ENCODE data around the gene LAMA5. TPM values are rescaled to one million over a fixed set of nuclear protein-coding genes. Genes with fewer than 3 reads are reported as not detected.

LAMA5 gene
- total RNA-seq, 1 donor from 2014 or later: 12.1 TPM

DNA sequence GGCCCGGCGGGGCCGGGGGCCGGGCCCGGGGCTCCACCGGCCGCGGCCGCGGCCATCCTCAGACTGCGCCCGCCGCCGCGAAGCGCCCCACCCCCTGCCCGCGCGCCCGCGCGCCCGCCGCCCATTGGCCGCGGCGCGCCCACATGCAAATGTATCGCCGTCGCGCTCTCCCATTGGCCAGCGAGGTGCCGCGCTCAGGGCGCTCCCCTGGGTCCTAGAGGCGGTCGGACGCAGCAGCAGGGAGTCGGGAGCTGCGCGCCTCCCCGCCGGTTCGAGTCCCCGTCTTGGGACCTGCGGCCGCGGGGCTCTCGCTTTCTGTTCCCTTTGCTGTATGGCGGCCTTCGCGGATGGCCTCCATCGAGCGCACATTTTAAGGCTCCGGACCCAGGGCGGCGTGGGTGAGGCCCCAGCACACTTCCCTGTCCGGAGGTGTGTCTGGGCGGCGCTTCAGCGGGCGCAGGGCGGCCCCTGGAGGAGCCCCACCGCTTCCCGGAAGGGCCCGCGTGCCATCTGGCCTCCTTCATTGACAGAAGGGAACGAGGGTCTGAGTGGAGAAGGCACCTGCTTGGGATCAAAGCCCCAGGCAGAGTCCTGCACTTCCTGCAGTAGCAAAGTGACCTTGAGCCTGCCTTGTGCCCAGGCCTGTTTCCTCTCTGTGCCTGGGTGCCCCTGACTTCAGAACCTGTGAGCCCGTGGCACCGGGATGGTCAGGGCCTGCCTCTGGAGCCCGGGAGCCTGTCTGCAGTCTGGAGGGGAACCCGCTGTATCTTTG lies 40.3 kb upstream of the LAMA5 start, which contains the start of gene CABLES2:
Gene CABLES2, minus strand, starts transcription at position 65 of the 772 bp plus-strand sequence. Its CDS starts 9 bp downstream, at position 56.
- peaks cover 15% of the 10 kb centered on the region for H3K4me1 Mint-ChIP-seq

DNA sequence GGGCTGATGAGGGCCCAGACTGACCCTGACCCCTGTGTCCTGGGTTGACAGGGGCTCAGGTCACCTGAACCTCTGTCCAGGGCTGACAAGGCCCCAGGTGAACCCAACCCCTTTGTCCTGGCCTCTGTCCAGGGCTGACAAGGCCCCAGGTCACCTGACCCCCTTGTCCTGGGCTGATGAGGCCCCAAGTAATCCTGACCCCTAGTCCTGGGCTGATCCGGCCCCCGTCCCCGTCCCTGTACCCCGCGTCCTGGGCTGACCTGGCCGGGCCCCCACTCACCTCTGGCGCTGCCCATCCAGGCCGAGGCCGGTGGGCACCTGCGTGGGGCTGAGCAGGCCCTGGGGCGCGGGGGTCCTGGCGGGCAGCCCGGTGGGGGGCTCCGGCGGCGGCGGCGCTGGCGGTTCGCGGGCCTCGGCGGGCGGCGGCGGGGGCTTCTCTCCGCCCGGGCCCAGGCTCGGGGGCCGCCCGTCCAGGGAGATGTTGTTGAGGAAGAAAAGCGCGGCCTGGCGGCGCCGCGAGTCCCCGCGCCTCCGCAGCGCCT lies 39.6 kb upstream of the LAMA5 start:
- Mint-ChIP-seq H3K27ac (no peak overlapping the region), H3K36me3 (peaks cover 3% of the 10 kb centered on the region), H3K27me3 (ENCODE audit: insufficient read depth, low read depth) (peaks cover 8% of the 10 kb centered on the region), H3K9me3 (no peaks in the 10 kb centered on the region), H3K4me3 (peak overlapping the region; percentile 87), H3K4me1 (peaks cover 15% of the 10 kb centered on the region)
- Histone ChIP-seq H3K27ac (no peak overlapping the region), H3K79me2 (ENCODE audit: low read depth) (no peaks in the 10 kb centered on the region), H3K27me3 (peaks cover 27% of the 10 kb centered on the region), H3K9me3 (ENCODE audit: low read depth) (no peaks in the 10 kb centered on the region), H3K4me2 (peak overlapping the region; percentile 93), H3K4me1 (peaks cover 13% of the 10 kb centered on the region), H3K4me3 (peak overlapping the region; percentile 91), H3K36me3 (no peaks in the 10 kb centered on the region), H2AFZ (replicated peaks) (no peak overlapping the region), H3K9ac (peak overlapping the region; percentile 68), H4K20me1 (ENCODE audit: low read depth) (peaks cover 26% of the 10 kb centered on the region), H3F3A (ENCODE audit: low read depth) (peaks cover 7% of the 10 kb centered on the region)
- DNase-seq (ENCODE audit: low spot score): peak; percentile 31
- no peak for TF ChIP-seq EZH2 (IDR thresholded peaks at IDR 0.05)
- TF ChIP-seq, protein P1, sequence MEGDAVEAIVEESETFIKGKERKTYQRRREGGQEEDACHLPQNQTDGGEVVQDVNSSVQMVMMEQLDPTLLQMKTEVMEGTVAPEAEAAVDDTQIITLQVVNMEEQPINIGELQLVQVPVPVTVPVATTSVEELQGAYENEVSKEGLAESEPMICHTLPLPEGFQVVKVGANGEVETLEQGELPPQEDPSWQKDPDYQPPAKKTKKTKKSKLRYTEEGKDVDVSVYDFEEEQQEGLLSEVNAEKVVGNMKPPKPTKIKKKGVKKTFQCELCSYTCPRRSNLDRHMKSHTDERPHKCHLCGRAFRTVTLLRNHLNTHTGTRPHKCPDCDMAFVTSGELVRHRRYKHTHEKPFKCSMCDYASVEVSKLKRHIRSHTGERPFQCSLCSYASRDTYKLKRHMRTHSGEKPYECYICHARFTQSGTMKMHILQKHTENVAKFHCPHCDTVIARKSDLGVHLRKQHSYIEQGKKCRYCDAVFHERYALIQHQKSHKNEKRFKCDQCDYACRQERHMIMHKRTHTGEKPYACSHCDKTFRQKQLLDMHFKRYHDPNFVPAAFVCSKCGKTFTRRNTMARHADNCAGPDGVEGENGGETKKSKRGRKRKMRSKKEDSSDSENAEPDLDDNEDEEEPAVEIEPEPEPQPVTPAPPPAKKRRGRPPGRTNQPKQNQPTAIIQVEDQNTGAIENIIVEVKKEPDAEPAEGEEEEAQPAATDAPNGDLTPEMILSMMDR (IDR thresholded peaks at IDR 0.05): no peak
- no peak for TF ChIP-seq EZH2phosphoT487 (IDR thresholded peaks at IDR 0.05)

More for the DNA sequence above, 40.3 kb upstream of the LAMA5 start, which contains the start of gene CABLES2:
- peaks cover 13% of the 10 kb centered on the region for H3K4me1 ChIP-seq
- H3K27ac ChIP-seq: no peak within 1 kb of the TSS
- no peaks in the 10 kb centered on the region for H3K79me2 ChIP-seq (ENCODE audit: low read depth)
- TF ChIP-seq EZH2phosphoT487 (IDR thresholded peaks at IDR 0.05): no peak
- TF ChIP-seq, protein P1 (IDR thresholded peaks at IDR 0.05): no peak
- TF ChIP-seq EZH2 (IDR thresholded peaks at IDR 0.05): no peak
- H3K9me3 ChIP-seq (ENCODE audit: low read depth): no peaks in the 10 kb centered on the region
- peaks cover 26% of the 10 kb centered on the region for H4K20me1 ChIP-seq (ENCODE audit: low read depth)
- no peaks in the 10 kb centered on the region for H3K36me3 ChIP-seq
- Mint-ChIP-seq H3K4me3 (peak within 1 kb of the TSS; percentile 87), H3K36me3 (peaks cover 3% of the 10 kb centered on the region), H3K27ac (no peak within 1 kb of the TSS), H3K9me3 (no peaks in the 10 kb centered on the region), H3K27me3 (ENCODE audit: insufficient read depth, low read depth) (peaks cover 8% of the 10 kb centered on the region)
- H2AFZ ChIP-seq (replicated peaks): peak within 1 kb of the TSS; percentile 91
- H3K9ac ChIP-seq: peak within 1 kb of the TSS; percentile 68
- H3K4me3 ChIP-seq: peak within 1 kb of the TSS; percentile 91
- DNase-seq (ENCODE audit: low spot score): peak; percentile 98
- H3F3A ChIP-seq (ENCODE audit: low read depth): peaks cover 7% of the 10 kb centered on the region
- H3K4me2 ChIP-seq: peak within 1 kb of the TSS; percentile 93
- H3K27me3 ChIP-seq: peaks cover 27% of the 10 kb centered on the region

DNA sequence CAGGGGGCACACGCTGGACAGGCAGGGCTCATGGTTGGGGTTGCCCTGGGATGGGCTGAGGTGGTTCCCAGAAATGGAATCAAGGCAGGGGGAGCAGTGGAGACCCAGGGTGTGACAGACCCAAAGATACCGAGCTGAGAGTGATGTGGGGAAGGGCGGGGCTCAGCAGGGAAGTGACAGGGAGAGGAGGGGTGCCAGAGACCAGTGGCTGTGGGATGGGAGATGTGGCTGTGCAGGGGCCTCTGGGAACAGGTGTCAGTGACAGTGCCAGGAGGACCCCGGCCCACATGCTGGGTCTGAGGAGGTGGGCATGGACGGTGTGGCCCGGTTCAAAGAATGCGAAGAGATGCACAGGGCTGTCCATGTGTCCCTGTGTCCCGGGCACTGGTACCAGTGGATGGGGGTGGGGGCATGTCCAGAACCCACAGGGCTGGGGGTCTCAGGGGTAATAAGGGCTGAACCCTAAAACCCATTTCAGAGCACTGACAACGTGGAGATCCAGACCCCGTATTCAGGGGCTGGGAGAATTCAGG lies 38.9 kb upstream of the LAMA5 start:
- Histone ChIP-seq H3K4me3 (peak overlapping the region; percentile 91), H3K36me3 (no peaks in the 10 kb centered on the region), H3K79me2 (ENCODE audit: low read depth) (no peaks in the 10 kb centered on the region), H3F3A (ENCODE audit: low read depth) (peaks cover 7% of the 10 kb centered on the region), H3K27me3 (peaks cover 27% of the 10 kb centered on the region), H4K20me1 (ENCODE audit: low read depth) (peaks cover 26% of the 10 kb centered on the region), H3K9ac (no peak overlapping the region), H3K4me2 (peak overlapping the region; percentile 93), H3K27ac (no peak overlapping the region), H2AFZ (replicated peaks) (no peak overlapping the region), H3K9me3 (ENCODE audit: low read depth) (no peaks in the 10 kb centered on the region), H3K4me1 (peaks cover 13% of the 10 kb centered on the region)
- no peaks in the 10 kb centered on the region for H3K9me3 Mint-ChIP-seq
- peaks cover 3% of the 10 kb centered on the region for H3K36me3 Mint-ChIP-seq
- H3K4me1 Mint-ChIP-seq: peaks cover 15% of the 10 kb centered on the region
- no peak for DNase-seq (ENCODE audit: low spot score)
- TF ChIP-seq, protein P1 (IDR thresholded peaks at IDR 0.05): no peak
- TF ChIP-seq EZH2phosphoT487 (IDR thresholded peaks at IDR 0.05): no peak
- TF ChIP-seq EZH2 (IDR thresholded peaks at IDR 0.05): no peak
- H3K27me3 Mint-ChIP-seq (ENCODE audit: insufficient read depth, low read depth): peaks cover 8% of the 10 kb centered on the region
- peak overlapping the region; percentile 87 for H3K4me3 Mint-ChIP-seq
- no peak overlapping the region for H3K27ac Mint-ChIP-seq

All from neural progenitor cell (in vitro differentiated cells).